HEK293 (cell line): Measurements from ENCODE around the gene AEBP2.

Experiments used
- CTCF ChIA-PET: fragments of 350-600 bp; formaldehyde crosslinking; extraction: SDS; loops from one replicate; lab custom pipeline; 2021; ENCODE audit warnings: antibody characterized with exemption; lab: Yijun Ruan, JAX
- POLR2A ChIA-PET: fragments of 300-600 bp; formaldehyde crosslinking; extraction: SDS; loops from one replicate; lab custom pipeline; 2020; ENCODE audit warnings: antibody characterized with exemption, inconsistent platforms; lab: Yijun Ruan, JAX
- H3K27ac ChIP-seq: fragments of 200-500 bp; sonication (Bioruptor generic); 2 replicates; pipeline ENCODE4 v1.5.1; 2014; ENCODE audit warnings: low read depth, low read length, control low read depth, inconsistent platforms; ENCODE audit errors: extremely low read depth
- H3K36me3 ChIP-seq, 2 experiments: fragments of 200-500 bp in 1 of 2; sonication (Bioruptor generic) in 1 of 2; 1 replicate in 1 of 2; 2 replicates in 1 of 2; pipeline ENCODE4 v1.5.1; 2014 to 2017; ENCODE audit warnings: inconsistent platforms in 2 of 2, low read length in 2 of 2; ENCODE audit not compliant: control insufficient read depth in 2 of 2, insufficient read depth in 1 of 2
- H3K4me1 ChIP-seq: fragments of 200-500 bp; sonication (Bioruptor generic); 2 replicates; pipeline ENCODE4 v1.5.1; 2014; ENCODE audit warnings: mild to moderate bottlenecking, low read length, inconsistent platforms; ENCODE audit not compliant: control insufficient read depth, insufficient read depth
- H3K4me3 ChIP-seq: 2 replicates; pipeline ENCODE4 v1.5.1; 2011; ENCODE audit warnings: low read depth, mild to moderate bottlenecking, control low read depth, low read length, moderate library complexity
- H3K9me3 ChIP-seq: fragments of 200-500 bp; sonication (Bioruptor generic); 2 replicates; pipeline ENCODE4 v1.5.1; 2014; ENCODE audit warnings: low read depth, low read length, inconsistent platforms; ENCODE audit not compliant: control insufficient read depth, insufficient read depth
- KLF7 ChIP-seq: fragments of 450-650 bp; formaldehyde crosslinking; IDR thresholded peaks from 2 replicates; pipeline ENCODE4 v1.5.1; 2016; ENCODE audit warnings: missing biosample characterization, missing genetic modification characterization, borderline replicate concordance
- MYNN ChIP-seq: fragments of 450-650 bp; formaldehyde crosslinking; IDR thresholded peaks from 2 replicates; pipeline ENCODE4 v1.5.1; 2016; ENCODE audit warnings: missing biosample characterization, missing genetic modification characterization, borderline replicate concordance
- PRDM10 ChIP-seq: fragments of 450-650 bp; formaldehyde crosslinking; IDR thresholded peaks from 2 replicates; pipeline ENCODE4 v1.5.1; 2016; ENCODE audit warnings: missing biosample characterization, missing genetic modification characterization
- TCF7L2 ChIP-seq: IDR thresholded peaks from 2 replicates; pipeline ENCODE4 v1.6.1; 2011; ENCODE audit warnings: low read depth, mild to moderate bottlenecking, inconsistent platforms, low read length, moderate library complexity, borderline replicate concordance
- ZBTB49 ChIP-seq: fragments of 450-650 bp; formaldehyde crosslinking; IDR thresholded peaks from 2 replicates; pipeline ENCODE4 v1.5.1; 2016; ENCODE audit warnings: missing biosample characterization, missing genetic modification characterization, low read depth
- ZBTB6 ChIP-seq: fragments of 450-650 bp; formaldehyde crosslinking; IDR thresholded peaks from 2 replicates; pipeline ENCODE4 v1.5.1; 2017; ENCODE audit warnings: missing biosample characterization, missing genetic modification characterization
- ZFP41 ChIP-seq: fragments of 450-650 bp; formaldehyde crosslinking; IDR thresholded peaks from 2 replicates; pipeline ENCODE4 v1.5.1; 2016; ENCODE audit warnings: missing biosample characterization, missing genetic modification characterization, borderline replicate concordance
- ZFP69B ChIP-seq: fragments of 450-650 bp; formaldehyde crosslinking; IDR thresholded peaks from 2 replicates; pipeline ENCODE4 v1.5.1; 2016; ENCODE audit warnings: missing biosample characterization, missing genetic modification characterization
- ZNF223 ChIP-seq: fragments of 450-650 bp; formaldehyde crosslinking; IDR thresholded peaks from 2 replicates; pipeline ENCODE4 v1.5.1; 2016; ENCODE audit warnings: missing biosample characterization, missing genetic modification characterization
- ZNF24 ChIP-seq: fragments of 450-650 bp; formaldehyde crosslinking; IDR thresholded peaks from 2 replicates; pipeline ENCODE4 v1.5.1; 2016; ENCODE audit warnings: missing biosample characterization, missing genetic modification characterization
- ZNF274 ChIP-seq, 2 experiments: fragments of 200-500 bp in 1 of 2; fragments of 450-650 bp in 1 of 2; sonication (Bioruptor generic) in 1 of 2; formaldehyde crosslinking in 1 of 2; IDR thresholded peaks; 2 replicates each; pipeline versions ENCODE4 v1.5.1 to v1.6.1; 2014 to 2016; ENCODE audit warnings: borderline replicate concordance in 1 of 2, inconsistent platforms in 1 of 2, low read length in 1 of 2, missing biosample characterization in 1 of 2, missing genetic modification characterization in 1 of 2
- ZNF292 ChIP-seq: fragments of 450-650 bp; formaldehyde crosslinking; IDR thresholded peaks from 2 replicates; pipeline ENCODE4 v1.5.1; 2016; ENCODE audit warnings: low read depth, missing biosample characterization, missing genetic modification characterization, borderline replicate concordance
- ZNF302 ChIP-seq: fragments of 450-650 bp; formaldehyde crosslinking; IDR thresholded peaks from 2 replicates; pipeline ENCODE4 v1.5.1; 2016; ENCODE audit warnings: missing biosample characterization, missing genetic modification characterization, low read depth
- ZNF398 ChIP-seq: fragments of 450-650 bp; formaldehyde crosslinking; IDR thresholded peaks from 2 replicates; pipeline ENCODE4 v1.5.1; 2017; ENCODE audit warnings: missing biosample characterization, missing genetic modification characterization
- ZNF416 ChIP-seq: fragments of 450-650 bp; formaldehyde crosslinking; IDR thresholded peaks from 2 replicates; pipeline ENCODE4 v1.5.1; 2016; ENCODE audit warnings: missing biosample characterization, missing genetic modification characterization
- ZNF426 ChIP-seq: fragments of 450-650 bp; formaldehyde crosslinking; IDR thresholded peaks from 2 replicates; pipeline ENCODE4 v1.5.1; 2017; ENCODE audit warnings: missing biosample characterization, missing genetic modification characterization, mild to moderate bottlenecking, inconsistent platforms, moderate library complexity
- ZNF558 ChIP-seq: fragments of 450-650 bp; formaldehyde crosslinking; IDR thresholded peaks from 2 replicates; pipeline ENCODE4 v1.5.1; 2016; ENCODE audit warnings: missing biosample characterization, missing genetic modification characterization
- ZNF610 ChIP-seq: fragments of 450-650 bp; formaldehyde crosslinking; IDR thresholded peaks from 2 replicates; pipeline ENCODE4 v1.5.1; 2016; ENCODE audit warnings: missing biosample characterization, missing genetic modification characterization, borderline replicate concordance
- ZNF629 ChIP-seq: fragments of 450-650 bp; formaldehyde crosslinking; IDR thresholded peaks from 2 replicates; pipeline ENCODE4 v1.5.1; 2017; ENCODE audit warnings: missing biosample characterization, missing genetic modification characterization
- ZSCAN16 ChIP-seq: fragments of 450-650 bp; formaldehyde crosslinking; IDR thresholded peaks from 2 replicates; pipeline ENCODE4 v1.5.1; 2016; ENCODE audit warnings: missing biosample characterization, missing genetic modification characterization
- ZSCAN5A ChIP-seq: fragments of 450-650 bp; formaldehyde crosslinking; IDR thresholded peaks from 2 replicates; pipeline ENCODE4 v1.5.1; 2016; ENCODE audit warnings: missing biosample characterization, missing genetic modification characterization
- ZXDB ChIP-seq: fragments of 450-650 bp; formaldehyde crosslinking; IDR thresholded peaks from 2 replicates; pipeline ENCODE4 v1.5.1; 2016; ENCODE audit warnings: missing biosample characterization, missing genetic modification characterization
- TF ChIP-seq, protein P1 (sequence below): fragments of 450-650 bp; formaldehyde crosslinking; IDR thresholded peaks from 2 replicates; pipeline ENCODE4 v1.5.1; 2016; ENCODE audit warnings: missing biosample characterization, missing genetic modification characterization

Gene AEBP2

DNA sequence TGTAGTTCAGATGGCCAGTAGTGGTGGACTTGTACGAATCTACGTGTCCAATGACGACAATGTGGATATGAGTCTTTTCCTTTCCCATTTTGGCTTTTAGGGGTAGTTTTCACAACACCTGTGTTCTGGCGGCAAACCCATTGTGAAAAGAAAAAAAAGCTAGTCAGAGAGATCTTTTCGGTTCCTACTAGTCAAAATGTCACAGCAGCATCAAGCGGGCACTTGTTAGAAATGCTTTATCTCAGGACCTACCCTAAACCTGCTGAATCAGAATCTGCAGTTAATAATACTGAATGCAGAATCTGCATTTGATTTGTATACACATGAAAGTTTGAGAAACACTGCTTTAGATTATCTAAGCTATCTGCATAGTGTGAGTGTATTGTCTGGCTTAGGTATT is 18.3 kb downstream of the AEBP2 start:
- TF ChIP-seq ZNF398 (tag by site-specific recombination): no peak
- TF ChIP-seq ZNF558 (tag by site-specific recombination): no peak
- TF ChIP-seq ZSCAN16: no peak
- TF ChIP-seq ZNF24: no peak
- no peak for TF ChIP-seq ZFP41 (tag by site-specific recombination)
- no peak for TF ChIP-seq ZNF292
- TF ChIP-seq ZNF426 (tag by site-specific recombination): no peak
- TF ChIP-seq ZNF610 (tag by site-specific recombination): no peak
- TF ChIP-seq ZFP69B (tag by site-specific recombination): no peak
- TF ChIP-seq TCF7L2: no peak
- no peak for TF ChIP-seq ZNF223
- no peak for TF ChIP-seq ZNF302 (tag by site-specific recombination)
- no peak for TF ChIP-seq KLF7 (tag by site-specific recombination)
- Histone ChIP-seq H3K4me3 (no peak overlapping the region), H3K36me3 (peaks cover 0 to 5% of the 10 kb centered on the region in 2 experiments; a peak in 2 of 3 replicates), H3K27ac (no peak overlapping the region), H3K9me3 (no peaks in the 10 kb centered on the region), H3K4me1 (peaks cover 22% of the 10 kb centered on the region)
- ChIA-PET POLR2A (no interaction called here), CTCF (interaction anchor here (0.6 kb wide), 1 partner anchor 596 kb away, joined by 3 read pairs; no protein-coding TSS in a partner anchor)

GRCh38 chr12:19458733-19459132 is 19.4 kb downstream of the AEBP2 start:
- CTCF ChIA-PET: no interaction called here
- H3K36me3 ChIP-seq: peaks cover 4 to 12% of the 10 kb centered on the region in 2 experiments; a peak in 2 of 3 replicates
- no peak for TF ChIP-seq ZNF629 (tag by site-specific recombination)
- TF ChIP-seq ZXDB (tag by site-specific recombination): no peak
- TF ChIP-seq PRDM10 (tag by site-specific recombination): no peak
- no peak for TF ChIP-seq ZNF416 (tag by site-specific recombination)
- no peak for TF ChIP-seq ZBTB6
- TF ChIP-seq MYNN (tag by site-specific recombination): no peak
- TF ChIP-seq, protein P1, sequence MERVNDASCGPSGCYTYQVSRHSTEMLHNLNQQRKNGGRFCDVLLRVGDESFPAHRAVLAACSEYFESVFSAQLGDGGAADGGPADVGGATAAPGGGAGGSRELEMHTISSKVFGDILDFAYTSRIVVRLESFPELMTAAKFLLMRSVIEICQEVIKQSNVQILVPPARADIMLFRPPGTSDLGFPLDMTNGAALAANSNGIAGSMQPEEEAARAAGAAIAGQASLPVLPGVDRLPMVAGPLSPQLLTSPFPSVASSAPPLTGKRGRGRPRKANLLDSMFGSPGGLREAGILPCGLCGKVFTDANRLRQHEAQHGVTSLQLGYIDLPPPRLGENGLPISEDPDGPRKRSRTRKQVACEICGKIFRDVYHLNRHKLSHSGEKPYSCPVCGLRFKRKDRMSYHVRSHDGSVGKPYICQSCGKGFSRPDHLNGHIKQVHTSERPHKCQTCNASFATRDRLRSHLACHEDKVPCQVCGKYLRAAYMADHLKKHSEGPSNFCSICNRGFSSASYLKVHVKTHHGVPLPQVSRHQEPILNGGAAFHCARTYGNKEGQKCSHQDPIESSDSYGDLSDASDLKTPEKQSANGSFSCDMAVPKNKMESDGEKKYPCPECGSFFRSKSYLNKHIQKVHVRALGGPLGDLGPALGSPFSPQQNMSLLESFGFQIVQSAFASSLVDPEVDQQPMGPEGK (tag by site-specific recombination): no peak
- no peak for TF ChIP-seq ZNF274 (IDR thresholded peaks at IDR 0.05; ENCODE audit: low read length)
- no peak for TF ChIP-seq ZNF274 (tag by site-specific recombination; IDR thresholded peaks at IDR 0.05; ENCODE audit: borderline replicate concordance)
- no peak for TF ChIP-seq ZBTB49 (tag by site-specific recombination)
- TF ChIP-seq ZSCAN5A: no peak

More at GRCh38 chr12:19458733-19459132, 19.4 kb downstream of the AEBP2 start:
- POLR2A ChIA-PET: no interaction called here
- H3K4me3 ChIP-seq: no peak overlapping the region
- H3K27ac ChIP-seq: no peak overlapping the region
- no peaks in the 10 kb centered on the region for H3K9me3 ChIP-seq
- peaks cover 23% of the 10 kb centered on the region for H3K4me1 ChIP-seq
